Measurements from ENCODE around the gene GPC3.

DNA sequence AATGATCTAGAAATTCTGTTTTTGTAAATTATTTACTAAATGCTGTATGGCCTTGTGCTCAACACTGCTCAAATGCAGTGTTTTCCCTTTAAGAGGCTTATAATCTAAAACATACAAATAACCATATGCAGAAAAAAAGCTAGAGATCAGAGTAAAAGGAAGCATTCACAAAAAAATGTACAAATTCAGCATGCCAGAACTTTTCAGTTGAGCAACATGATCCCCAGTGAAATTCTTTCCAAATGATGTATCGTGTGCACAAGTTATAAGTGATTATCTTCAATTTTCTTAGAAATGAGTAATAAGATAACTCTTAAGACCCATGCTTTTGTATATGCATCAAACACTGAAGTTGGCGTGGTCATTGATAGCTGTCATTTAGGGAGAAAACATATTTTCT is 5.0 kb downstream of the GPC3 start:
- TF ChIP-seq, protein P1, sequence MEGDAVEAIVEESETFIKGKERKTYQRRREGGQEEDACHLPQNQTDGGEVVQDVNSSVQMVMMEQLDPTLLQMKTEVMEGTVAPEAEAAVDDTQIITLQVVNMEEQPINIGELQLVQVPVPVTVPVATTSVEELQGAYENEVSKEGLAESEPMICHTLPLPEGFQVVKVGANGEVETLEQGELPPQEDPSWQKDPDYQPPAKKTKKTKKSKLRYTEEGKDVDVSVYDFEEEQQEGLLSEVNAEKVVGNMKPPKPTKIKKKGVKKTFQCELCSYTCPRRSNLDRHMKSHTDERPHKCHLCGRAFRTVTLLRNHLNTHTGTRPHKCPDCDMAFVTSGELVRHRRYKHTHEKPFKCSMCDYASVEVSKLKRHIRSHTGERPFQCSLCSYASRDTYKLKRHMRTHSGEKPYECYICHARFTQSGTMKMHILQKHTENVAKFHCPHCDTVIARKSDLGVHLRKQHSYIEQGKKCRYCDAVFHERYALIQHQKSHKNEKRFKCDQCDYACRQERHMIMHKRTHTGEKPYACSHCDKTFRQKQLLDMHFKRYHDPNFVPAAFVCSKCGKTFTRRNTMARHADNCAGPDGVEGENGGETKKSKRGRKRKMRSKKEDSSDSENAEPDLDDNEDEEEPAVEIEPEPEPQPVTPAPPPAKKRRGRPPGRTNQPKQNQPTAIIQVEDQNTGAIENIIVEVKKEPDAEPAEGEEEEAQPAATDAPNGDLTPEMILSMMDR (IDR thresholded peaks at IDR 0.05) = no peak
- no peak for TF ChIP-seq POLR2A (IDR thresholded peaks at IDR 0.05; ENCODE audit: low read depth)
- no peak for TF ChIP-seq POLR2AphosphoS5 (IDR thresholded peaks at IDR 0.05)

All from esophagus muscularis mucosa (tissue), 3 donors.